OCI-M1 (cell line): ENCODE measurements around the gene VPS13C.
"Not testable (repeated sequence)": the region's sequence is repeated elsewhere in the genome, so short reads cannot be mapped to it uniquely, and the experiment has no call there.

ENCODE experiments used
- DNase-seq: peaks from one replicate; lab custom pipeline; 2025; lab: John Stamatoyannopoulos, UW

Gene VPS13C

GRCh38 chr15:62035256-62035924, 24.9 kb downstream of the VPS13C start:
- no peak for DNase-seq

GRCh38 chr15:62027916-62028315, 32.3 kb downstream of the VPS13C start:
- no peak for DNase-seq

DNA sequence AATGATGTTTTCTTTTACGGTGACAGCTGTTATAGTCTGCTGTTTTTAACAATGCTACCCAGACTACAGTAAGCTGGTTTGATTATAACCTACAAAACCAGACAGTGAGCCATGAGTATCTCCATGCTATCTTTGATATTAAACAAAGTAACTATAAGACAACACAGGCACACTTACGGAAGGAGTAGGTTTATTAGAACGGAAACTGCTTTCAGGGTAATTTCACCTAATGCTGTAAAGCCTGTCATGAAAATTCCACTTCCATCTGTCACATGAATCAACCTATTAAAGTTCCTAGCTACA, 33.0 kb downstream of the VPS13C start:
- DNase-seq = no peak

DNA sequence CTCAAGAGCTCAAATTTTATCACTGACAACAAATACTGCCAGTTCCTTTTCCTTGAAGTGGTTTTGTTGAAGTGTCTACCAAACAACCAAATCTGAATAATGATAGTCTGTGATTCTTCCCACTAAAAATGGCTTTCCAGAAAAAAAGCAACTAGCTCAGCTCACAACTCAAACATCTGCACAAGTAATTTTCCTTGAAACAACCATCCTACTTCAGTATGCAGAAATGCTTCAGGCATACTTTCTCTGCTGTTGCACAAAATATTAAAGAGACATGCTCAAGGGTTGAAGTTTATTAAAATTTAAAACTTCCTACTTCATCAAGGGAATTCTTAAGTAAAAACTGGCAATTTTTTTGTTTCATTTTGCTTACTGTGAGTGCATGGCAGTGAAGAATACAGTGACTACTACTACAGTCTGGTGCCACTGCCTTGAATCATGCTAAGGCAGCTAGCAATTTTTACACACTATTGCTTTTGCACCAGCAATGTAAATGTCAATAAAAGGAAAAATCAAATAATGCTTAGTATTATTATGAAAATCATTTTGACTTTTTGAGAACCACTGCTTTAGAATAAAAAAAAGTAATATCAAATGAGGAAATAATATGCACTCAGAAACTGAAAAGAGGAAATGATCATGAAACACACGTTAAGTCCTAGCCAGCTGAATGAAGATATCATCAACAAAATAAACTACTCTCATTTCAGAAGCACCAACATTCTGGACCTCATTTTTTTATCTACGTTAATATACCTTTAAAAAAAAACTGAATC, 33.6 kb downstream of the VPS13C start:
- peak; percentile 55 for DNase-seq

DNA sequence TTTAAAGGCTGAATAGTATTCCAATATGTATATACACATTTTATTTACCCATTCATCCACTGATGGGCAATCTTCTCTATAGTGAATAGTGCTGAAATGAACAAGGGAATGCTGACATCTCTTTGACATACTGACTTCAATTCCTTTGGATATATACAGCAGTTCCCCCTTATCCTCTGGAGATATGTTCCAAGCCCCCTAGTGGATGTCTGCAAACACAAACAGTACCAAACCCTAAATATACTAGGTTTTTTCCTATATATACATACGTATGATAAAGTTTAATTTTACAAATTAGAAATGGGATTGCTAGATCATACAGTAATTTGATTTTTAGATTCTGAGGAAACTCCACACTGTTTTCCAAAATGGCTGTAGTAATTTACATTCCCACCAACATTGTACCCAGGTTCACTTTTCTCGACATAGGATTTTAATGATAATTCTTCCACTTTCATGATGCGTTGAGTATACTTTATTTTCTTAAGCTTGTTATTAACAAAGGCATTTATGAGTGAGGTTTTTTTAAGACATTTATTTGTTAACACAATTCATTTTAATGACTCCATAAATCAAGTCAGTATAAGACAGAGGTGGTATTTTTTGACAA, 38.2 kb downstream of the VPS13C start:
- DNase-seq = peak; percentile 2

DNA sequence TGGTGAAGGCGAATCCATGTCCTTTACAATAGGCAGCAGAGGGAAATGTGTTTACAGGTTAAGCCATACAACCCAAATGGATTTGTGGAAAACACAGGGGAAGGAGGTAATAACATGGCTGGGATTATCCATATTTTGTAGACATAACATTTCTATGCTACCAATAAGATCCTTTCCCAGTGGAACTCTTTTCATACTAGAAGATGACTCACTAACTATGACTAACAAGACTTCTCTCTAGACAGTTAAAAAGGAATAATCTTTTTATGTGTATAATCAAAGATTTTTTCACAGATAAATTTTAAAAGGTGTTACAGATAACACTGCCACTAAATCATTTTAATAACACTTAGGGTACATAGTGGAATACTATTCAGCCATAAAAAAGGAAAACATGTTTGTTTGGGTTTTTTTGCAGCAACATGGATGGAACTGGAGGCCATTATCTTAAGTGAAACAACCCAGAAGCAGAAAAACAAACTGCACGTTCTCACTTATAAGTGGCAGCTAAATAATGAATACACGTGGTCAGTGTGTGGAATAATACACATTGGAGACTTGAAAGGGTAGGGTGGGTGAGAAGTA, 39.6 kb downstream of the VPS13C start:
- no peak for DNase-seq

GRCh38 chr15:62005354-62005753, 54.9 kb downstream of the VPS13C start:
- not testable (repeated sequence) for DNase-seq

- DNase-seq = no peak
Observed at GRCh38 chr15:61997786-61998185, 62.5 kb downstream of the VPS13C start.

DNA sequence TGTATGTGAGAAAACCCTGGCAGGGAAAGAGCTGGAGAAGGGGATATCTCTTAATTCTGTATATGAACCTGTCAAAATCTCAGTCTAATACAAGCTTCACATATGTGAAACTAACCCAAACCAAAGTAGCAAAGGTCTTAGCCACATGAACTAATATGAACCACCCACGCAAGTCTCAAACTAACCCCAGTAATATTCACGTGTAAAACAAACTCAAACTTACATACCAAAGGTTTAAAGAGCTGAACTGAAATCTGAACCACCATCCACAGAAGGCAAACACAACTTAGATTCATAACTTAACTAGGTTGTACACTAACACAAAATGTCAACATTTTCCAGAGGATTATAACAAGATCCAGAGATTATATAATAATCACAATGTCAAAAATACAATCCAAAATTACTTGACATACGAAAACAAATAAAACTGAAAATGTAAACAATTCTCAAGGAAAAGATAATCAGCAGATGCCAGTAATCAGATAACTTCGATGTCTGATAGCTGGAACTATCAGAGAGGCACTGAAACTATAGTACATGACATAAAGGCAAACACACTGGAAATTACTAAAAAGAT, 64.1 kb downstream of the VPS13C start:
- DNase-seq = no peak

GRCh38 chr15:61994216-61994615, 66.0 kb downstream of the VPS13C start:
- no peak for DNase-seq

DNA sequence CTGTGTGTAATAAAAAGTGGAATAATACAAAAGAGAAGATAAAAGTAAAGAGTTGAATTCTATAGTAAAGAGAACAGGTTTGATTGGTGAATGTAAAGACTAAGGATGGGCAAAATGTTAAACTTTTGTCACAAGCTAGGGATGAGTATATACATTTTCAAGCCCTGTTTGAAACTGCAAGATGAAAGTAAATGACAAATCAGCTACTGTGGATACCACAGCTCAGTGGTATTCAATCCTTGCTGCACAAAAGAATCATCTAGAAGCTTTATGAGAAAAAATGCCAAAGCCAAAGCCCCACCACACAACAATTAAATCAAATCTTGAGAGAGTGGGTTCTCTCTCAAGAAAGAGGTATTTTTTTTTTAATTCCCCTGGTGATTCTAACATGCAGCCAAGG, 67.7 kb downstream of the VPS13C start:
- DNase-seq = no peak

- DNase-seq = no peak
Observed at GRCh38 chr15:61989667-61990066, 70.6 kb downstream of the VPS13C start.

DNA sequence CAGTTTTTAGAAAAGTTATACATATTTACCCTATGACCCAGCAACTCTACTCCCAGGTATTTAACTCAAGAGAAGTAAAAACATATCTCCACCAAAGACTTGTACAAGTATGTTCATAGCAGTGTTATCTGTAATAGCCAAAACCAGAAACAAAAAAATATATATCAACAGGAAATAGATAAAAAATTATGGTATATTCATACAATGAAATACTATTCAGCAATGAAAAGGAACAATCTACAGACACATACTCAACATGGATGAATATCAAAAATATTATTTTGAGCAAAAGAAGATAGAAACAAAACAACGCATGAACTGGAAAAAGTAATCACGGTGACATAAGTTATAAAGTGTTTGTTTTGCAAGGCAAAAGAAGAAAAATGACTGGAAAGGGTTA, 72.4 kb downstream of the VPS13C start:
- DNase-seq = no peak

DNA sequence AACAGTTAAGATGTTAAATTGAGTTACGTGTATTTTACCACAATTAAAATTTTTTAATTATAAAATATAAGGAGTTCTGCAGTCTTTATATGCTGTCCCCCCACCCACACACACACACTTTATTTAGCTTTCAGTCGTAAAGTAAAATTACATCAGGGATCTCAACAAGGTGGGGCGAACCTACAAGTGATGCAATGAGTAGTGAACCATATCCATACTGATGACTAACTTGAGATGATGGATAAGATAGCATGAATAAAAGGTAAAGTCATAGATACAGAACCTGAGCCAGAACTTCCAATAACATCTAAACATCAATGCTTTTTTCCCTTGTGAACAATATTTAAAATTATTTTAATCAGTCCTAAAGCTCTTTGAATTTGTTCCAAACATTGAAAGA, 77.2 kb downstream of the VPS13C start:
- DNase-seq = no peak

- DNase-seq = no peak
Observed at GRCh38 chr15:61978225-61978624, 82.0 kb downstream of the VPS13C start.

DNA sequence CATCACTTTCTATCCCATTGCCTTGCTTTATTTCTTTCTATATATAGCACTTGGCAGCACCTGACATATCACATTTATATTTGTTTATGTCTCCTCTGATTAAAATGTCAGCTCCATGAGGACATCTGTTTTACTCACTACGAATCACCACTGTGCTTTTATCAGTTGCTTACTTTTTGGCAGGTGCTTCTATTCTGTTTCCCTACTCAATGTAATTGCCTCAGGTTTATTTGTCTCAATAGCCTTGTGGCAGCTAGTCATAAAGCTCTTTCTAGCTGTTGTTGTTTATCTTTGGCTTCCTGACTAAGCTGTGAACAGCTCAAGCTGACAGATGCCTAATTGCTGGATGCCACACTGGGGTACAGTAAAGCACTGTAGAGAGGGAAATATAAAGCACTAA, 85.5 kb downstream of the VPS13C start:
- no peak for DNase-seq

- DNase-seq = no peak
Observed at GRCh38 chr15:61974118-61974517, 86.1 kb downstream of the VPS13C start.

GRCh38 chr15:61951949-61952348, 108.3 kb downstream of the VPS13C start:
- no peak for DNase-seq

DNA sequence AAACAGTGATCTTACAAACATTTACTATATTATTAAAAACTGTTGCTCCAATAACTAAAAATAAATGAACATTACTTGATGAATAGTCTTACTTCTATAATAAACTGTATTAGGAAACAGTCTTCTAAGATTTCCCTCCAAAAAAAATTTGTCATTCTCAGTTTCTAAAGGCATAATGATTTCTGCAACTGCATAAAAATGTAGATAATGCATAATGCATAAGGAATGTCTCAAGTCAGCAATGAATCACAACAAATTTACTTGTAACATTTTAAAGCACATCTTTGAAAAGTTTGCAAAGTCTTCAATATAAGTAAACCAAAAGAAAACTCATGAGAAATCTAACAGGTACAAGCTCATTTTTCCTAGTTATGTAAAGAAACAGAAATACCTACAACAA, 113.5 kb downstream of the VPS13C start:
- no peak for DNase-seq

DNA sequence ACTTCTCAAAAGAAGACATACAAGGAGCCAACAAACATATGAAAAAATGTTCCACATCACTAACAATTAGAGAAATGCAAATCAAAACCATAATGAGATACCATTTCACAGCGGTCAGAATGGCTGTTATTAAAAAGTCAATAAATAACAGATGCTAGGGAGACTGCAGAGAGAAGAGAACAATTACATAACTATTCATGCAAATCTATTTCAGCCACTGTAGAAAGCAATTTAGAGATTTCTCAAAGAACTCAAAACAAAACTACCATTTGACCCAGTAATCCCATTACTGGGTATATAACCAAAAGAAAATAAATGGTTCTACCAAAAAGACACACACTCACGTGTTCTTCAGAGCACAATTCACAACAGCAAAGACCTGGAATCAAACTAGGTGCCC, 116.3 kb downstream of the VPS13C start:
- DNase-seq = no peak

DNA sequence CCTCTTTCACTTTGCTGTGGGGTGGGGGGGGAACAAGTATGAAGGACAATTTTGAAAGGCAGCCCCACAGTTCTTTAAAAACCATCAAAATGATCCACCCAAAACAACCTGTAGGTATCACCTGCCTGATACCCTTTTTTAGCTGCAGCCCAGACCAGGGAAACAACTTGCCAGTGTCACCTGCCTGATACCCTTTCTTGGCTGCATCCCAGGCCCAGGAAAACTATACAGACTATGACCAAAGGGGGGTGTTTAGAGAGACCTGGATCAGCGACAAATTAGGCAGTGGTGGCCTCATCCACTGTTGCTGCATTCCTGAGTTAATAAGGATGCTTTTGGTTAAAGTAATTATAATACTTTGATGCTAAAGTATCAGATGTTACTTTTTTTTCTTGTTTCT, 122.0 kb downstream of the VPS13C start:
- no peak for DNase-seq

GRCh38 chr15:61936528-61937195, 123.6 kb downstream of the VPS13C start:
- no peak for DNase-seq
